HPDE6-E6E7 (cell line): ENCODE data around the gene SMIM31.

ENCODE experiments used
- DNase-seq: peaks from one replicate; pipeline ENCODE4 v3.0.0; 2011; ENCODE audit warnings: missing footprints; ENCODE audit errors: extremely low spot score

The SMIM31 gene

DNA sequence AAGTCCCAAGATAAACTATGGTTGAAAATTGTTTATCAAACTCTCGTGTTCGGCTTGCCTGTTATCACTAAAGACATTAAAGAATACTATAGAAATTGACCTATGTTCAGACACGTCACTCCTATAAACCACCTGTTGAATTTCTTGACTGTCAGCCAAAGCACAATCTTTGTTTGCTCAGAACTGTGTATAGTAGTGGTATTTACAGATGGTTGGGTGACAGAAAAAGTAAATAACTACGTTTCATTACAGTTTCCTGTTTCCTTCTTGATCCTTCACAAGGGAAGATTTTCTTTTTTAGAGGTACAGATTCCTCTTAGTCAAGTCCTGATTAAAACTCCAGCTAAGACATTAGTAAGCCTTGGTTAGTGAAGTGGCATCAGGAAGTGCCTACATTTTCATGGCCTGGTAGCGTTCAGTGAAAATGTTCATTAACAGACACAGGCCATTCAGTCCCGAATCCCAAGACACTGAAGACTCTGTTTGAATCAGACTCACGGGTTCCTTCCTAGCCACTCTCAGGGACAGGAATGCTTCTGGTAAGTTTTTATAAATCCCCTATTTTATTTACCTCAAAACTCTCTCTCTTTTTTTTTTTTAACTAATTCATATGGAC, at the start of gene SMIM31:
SMIM31 (plus strand) TSS at position 259 of the 616 bp plus-strand sequence. CDS start 16,313 bp downstream, outside the sequence.
- no peak for DNase-seq

DNA sequence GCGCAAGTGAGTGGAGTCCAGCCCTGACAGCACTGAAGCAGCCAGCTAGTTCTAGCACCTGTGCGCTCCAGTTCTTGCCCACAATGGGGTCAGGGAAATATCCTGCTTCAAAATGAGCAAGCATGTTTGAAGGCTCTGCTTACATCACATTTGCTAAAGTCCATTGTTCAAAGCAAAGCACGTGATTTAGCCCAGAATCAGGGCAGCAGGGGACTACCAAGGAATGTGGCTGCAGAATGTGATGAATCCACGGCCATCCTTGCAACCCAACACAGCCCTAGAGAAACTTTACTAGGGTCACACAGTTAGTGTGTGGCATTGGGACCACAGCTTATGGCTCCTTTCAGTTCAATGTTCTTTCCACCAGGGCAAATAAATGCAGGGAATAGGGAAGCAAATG, 47.3 kb upstream of the SMIM31 start:
- no peak for DNase-seq

GRCh38 chr4:164716901-164717300, 37.0 kb upstream of the SMIM31 start:
- peak; percentile 8 for DNase-seq

GRCh38 chr4:164718827-164719226, 35.1 kb upstream of the SMIM31 start:
- DNase-seq, result no peak

GRCh38 chr4:164725066-164725465, 28.9 kb upstream of the SMIM31 start:
- no peak for DNase-seq

DNA sequence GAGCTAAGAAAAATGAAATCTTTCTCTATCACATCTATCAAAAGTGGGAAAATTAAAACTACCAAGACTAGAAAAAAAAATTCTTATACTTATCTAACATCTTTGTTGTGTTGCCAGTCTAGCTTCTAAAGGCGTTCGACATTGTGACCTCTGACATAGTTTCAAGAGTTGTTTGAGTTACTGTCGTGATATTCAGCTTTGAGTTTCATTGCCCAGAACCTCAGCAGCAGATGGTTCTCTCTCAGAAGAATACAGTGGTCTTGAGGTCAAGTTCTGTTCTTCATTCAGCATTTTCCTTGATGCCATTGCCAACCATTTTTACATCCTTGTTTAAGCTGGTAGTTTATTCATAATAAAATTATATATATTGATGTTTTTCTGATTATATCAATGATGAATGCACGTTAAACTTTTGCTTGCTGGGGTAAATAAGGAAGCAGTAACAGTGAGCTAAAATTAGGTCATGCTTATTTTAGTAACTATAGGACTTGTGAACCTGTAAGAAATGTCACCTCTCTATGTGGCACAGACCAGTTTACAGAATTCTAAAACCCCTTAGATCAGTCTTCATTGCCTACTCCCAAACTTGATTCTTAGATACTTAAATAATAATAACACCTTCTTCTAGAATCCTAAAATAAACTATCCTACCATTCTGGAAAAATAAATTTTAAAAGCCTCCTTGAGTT, 23.1 kb upstream of the SMIM31 start:
- DNase-seq, result no peak

DNA sequence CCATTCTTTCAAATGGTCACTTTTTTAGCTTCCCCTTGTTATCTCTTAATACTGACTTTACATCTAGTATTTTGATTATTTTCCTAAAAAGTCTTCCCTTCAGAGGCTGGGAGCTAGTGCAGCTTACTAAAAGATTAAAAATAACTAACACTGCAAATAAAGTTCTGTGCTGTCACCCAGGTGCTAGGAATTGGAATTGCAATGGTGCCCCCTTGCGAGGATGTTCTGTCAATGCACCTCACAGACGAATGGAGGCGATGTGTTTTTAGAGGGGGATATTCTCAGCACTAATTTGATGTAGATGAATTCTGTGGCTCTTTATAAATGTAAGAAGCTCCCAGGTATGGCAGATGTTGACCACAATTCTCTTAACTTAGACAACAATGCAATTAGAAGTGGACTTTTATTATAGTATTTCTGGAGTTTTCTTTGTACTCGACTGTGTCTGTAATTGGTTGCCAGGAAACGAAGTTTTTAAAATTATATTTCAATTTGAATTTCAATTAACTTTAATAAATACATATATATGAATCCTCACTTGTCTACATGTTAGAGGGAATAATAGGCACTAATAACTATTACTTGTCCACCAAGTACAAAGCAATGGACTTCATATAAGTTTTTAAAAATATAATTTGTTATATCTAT, 22.0 kb upstream of the SMIM31 start:
- DNase-seq, result peak; percentile 54

GRCh38 chr4:164734484-164734883, 19.4 kb upstream of the SMIM31 start:
- no peak for DNase-seq

DNA sequence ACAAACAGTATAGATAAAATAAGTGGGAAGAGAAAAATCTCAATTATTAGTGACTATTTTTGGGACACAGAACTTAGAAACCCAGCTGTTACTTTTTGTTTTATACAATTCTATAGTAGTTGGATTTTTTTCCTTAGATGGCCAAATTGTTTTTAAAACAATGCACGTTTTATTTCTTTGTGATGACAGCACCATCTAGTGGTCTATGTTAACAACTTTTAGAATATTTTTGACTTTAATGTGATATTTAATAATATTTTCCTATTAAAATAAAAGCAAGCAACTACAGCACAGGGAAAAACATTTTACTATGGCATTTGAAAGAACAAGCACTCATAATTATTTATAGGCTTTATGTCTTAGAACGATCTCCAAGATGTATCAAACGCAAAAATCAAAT, 5.6 kb upstream of the SMIM31 start:
- no peak for DNase-seq

- no peak for DNase-seq
Observed at GRCh38 chr4:164755432-164755831, 1.5 kb downstream of the SMIM31 start.

GRCh38 chr4:164756686-164757085, 2.8 kb downstream of the SMIM31 start:
- no peak for DNase-seq

DNA sequence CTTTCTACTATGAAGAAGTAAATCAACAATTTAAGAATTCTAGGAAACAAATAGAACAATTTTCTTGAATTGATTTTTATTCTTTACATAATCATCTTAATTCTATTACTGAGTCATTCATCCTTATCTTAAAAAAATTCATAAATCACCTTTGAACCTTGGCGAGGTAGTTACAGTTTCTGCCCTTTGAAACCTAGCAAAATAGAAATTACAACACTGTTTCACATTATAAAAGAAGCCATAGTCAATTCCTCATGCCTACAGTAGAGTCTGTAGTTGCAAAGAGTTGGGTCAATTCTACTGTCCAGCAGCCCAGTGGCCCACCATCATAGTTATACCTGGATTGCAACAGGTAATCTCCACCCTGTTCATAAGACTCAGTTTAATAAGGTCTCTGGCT, 7.3 kb downstream of the SMIM31 start:
- DNase-seq, result no peak

- no peak for DNase-seq
Observed at GRCh38 chr4:164761746-164762275, 7.9 kb downstream of the SMIM31 start.

DNA sequence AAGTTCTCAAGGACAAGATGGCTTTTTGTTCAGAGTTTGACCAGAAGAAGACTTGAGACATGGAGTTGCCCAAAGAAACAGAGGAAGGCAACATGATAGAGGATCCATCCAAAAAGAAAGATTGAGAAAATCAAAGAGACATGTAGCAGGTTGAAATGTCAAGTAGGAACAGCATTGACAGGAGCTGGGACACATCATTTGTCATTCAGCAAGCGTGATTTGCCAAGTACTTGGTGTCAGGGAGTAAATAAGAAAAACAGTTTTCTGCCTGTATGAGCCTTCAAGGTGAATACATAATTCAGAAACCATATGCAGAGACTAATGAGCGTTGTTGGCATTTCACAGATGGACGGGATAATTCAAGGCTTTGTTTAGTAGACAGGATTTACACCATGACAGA, 11.2 kb downstream of the SMIM31 start:
- DNase-seq, result no peak

- no peak for DNase-seq
Observed at GRCh38 chr4:164765833-164766232, 11.9 kb downstream of the SMIM31 start.

DNA sequence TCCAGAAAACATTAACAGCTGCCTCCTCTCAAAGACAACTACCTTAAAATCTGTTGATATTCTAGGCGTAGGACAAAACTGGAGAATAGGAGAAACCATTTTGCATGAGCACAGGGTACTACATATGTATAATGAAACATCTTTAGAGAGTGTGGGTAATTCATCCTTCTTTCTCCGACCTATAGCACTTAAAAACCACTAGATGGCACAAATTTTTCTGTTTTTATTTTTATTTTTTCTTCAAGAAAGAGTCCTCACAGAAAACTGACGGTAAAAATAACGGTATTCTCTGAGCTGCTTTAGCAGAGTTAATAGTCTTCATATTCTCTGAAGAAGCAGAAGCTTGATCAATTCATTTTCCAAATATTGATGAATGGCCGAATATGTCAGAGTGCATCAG, 14.6 kb downstream of the SMIM31 start:
- DNase-seq, result no peak

GRCh38 chr4:164770010-164770724, 16.2 kb downstream of the SMIM31 start:
- DNase-seq, result no peak

DNA sequence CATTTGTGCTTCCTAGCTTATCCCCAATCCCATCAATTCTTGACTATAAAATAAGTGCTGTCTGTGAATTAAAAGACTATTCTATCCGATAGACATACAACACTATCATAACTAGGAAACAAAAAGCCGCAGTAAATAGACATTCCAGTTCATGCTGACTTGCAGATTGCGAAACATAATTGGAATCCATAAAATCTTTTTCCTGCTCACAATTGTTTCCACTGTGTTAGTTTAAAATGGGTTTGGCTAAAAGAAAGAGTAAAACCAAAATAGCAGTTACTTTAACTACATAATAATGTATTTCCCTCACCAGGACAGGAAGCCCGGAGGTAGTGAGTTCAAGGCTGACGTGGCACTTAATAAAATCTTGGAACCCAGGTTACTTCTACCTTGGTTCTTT, 17.2 kb downstream of the SMIM31 start:
- no peak for DNase-seq

DNA sequence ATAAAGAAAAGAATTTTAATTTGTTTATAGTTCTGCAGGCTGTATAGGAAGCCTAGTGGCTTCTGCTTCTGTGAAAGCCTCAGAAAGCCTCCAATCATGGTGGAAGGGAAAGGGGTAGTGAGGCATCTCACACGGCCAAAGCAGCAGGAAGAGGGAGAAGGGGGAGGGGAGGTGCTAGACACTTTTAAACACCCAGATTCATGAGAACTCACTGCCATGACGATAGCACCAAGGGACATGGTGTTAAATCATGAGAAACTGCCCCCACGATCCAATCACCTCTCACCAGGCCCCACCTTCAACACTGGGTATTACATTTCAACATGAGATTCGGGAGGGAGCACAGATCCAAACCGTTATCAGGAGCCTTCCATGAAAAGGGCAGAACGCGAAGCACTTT, 18.1 kb downstream of the SMIM31 start:
- DNase-seq, result no peak

DNA sequence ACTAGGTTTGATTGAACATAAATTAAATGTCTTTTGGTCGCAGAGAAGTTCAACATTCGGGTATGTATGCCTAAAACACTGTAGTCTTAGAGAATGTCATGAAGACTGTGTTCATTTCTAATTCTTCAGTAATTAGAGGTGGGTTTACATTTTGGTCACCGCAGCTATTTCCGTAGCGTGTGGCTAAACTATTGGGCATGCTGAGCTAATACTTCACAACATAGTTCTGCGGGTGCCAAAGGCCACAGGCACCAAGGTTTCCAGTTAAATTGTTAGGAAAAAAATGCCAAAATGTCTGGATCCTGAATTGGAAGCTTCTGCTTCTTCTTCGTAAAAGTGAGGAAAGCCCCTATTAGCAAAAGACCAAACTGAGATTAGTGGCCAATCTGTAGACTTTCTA, 25.1 kb downstream of the SMIM31 start:
- no peak for DNase-seq

- peak; percentile 6 for DNase-seq
Observed at GRCh38 chr4:164779811-164780216, 25.9 kb downstream of the SMIM31 start.

DNA sequence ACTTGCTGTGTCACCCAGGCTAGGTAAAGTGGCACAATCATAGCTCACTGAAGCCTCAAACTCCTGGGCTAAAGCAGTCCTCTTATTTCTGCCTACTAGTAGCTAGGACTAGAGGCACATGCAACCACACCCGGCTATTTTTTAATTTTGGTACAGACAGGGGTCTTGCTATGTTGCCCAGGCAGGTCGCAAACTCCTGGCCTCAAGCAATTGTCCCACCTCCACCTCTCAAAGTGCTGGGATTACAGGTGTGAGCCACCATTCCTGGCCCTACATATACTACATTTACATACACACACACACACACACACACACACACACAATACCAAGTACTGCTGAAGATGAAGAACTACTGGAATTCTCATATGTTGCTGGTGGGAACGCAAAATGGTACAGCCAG, 26.9 kb downstream of the SMIM31 start:
- no peak for DNase-seq
